Right lobe of liver (tissue), 4 donors: Measurements from ENCODE around the gene FNDC8.

Source experiments
- POLR2A ChIP-seq: fragments of 450-650 bp; IDR thresholded peaks from one replicate; pipeline ENCODE4 v1.6.1; 2017; ENCODE audit warnings: antibody characterized with exemption, mild to moderate bottlenecking
- TF ChIP-seq, protein P1 (sequence below), 4 donors: fragments of 200-600 bp in 3 of 4; fragments of 450-650 bp in 1 of 4; IDR thresholded peaks; one replicate each; pipeline versions ENCODE4 v1.5.1 to v1.8.0; 2016 to 2022; ENCODE audit warnings: antibody characterized with exemption in 4 of 4, mild to moderate bottlenecking in 2 of 4
- donor health status: DM: no; HTN: no; CAD: no.
- donor health status: DM: no; HTN: no; CAD: no.
- donor health status: DM: no; HTN: yes; CAD: no.

DNA sequence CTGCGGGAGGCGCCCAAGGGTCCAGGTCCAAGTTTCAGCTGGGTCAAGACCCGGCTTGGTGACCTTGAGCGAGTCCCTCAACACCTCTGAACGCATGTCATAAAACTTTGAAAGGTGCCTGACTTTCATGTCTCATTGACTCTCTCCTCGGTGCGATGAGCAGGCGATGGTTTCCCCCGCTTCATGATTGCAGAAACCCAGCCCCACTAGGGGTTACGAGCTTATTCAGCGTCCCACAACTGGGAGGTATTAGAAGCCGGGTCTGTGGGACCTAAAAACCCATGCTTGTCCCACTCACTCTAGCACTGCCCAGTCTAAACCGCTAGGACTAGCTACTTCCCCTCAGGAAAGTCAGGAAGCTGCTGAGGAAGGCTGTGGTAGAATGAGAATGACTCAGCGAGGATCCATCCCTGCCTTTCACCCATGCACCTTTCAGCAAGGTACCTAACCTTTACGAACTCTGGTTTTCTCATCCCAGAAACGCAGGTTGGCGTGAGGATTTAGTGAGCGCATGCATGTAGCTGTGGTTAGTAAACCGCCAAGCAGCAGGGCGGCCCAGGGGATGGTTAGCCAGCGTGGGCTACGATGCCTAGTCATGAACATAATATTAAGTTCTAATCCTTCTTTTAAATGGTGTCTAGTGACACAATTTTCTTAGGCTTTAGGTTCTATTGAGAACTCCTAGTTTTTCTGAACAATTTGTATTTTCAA, 31.7 kb upstream of the FNDC8 start:
- TF ChIP-seq, protein P1, sequence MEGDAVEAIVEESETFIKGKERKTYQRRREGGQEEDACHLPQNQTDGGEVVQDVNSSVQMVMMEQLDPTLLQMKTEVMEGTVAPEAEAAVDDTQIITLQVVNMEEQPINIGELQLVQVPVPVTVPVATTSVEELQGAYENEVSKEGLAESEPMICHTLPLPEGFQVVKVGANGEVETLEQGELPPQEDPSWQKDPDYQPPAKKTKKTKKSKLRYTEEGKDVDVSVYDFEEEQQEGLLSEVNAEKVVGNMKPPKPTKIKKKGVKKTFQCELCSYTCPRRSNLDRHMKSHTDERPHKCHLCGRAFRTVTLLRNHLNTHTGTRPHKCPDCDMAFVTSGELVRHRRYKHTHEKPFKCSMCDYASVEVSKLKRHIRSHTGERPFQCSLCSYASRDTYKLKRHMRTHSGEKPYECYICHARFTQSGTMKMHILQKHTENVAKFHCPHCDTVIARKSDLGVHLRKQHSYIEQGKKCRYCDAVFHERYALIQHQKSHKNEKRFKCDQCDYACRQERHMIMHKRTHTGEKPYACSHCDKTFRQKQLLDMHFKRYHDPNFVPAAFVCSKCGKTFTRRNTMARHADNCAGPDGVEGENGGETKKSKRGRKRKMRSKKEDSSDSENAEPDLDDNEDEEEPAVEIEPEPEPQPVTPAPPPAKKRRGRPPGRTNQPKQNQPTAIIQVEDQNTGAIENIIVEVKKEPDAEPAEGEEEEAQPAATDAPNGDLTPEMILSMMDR (IDR thresholded peaks at IDR 0.05): no peak
- TF ChIP-seq POLR2A: no peak
